SK-N-MC (cell line): ENCODE results near the gene EVC2.
A peak's percentile ranks its signal among the peaks of the same experiment; 100 is the strongest.

Source experiments
- DNase-seq: peaks from one replicate; pipeline ENCODE4 v3.0.0-alpha.2; 2011; ENCODE audit warnings: low read depth, low spot score
- H3K27ac ChIP-seq: fragments of 200-600 bp; sonication (generic); 2 replicates; pipeline ENCODE4 v1.5.1; 2016; ENCODE audit warnings: mixed run types
- H3K36me3 ChIP-seq: fragments of 200-600 bp; sonication (generic); 2 replicates; pipeline ENCODE4 v1.6.1; 2017; ENCODE audit warnings: antibody characterized with exemption, low read length, mixed read lengths; ENCODE audit not compliant: insufficient read depth
- H3K4me3 ChIP-seq: fragments of 200-600 bp; sonication (generic); 2 replicates; pipeline ENCODE4 v1.5.1; 2016
- H3K9ac ChIP-seq: fragments of 200-600 bp; sonication (generic); 2 replicates; pipeline ENCODE4 v1.8.0; 2017; ENCODE audit warnings: mixed run types, mixed read lengths; ENCODE audit not compliant: insufficient read length
- H3K9me3 ChIP-seq: fragments of 200-600 bp; sonication (generic); 2 replicates; pipeline ENCODE4 v1.6.1; 2017; ENCODE audit warnings: low read depth, mild to moderate bottlenecking, antibody characterized with exemption, low read length, moderate library complexity, mixed read lengths
- EZH2 ChIP-seq: fragments of 200-600 bp; sonication (generic); IDR thresholded peaks from one replicate; pipeline ENCODE4 v1.6.1; 2017; ENCODE audit warnings: antibody characterized with exemption
- FOXP2 ChIP-seq: optimal IDR thresholded peaks from 2 replicates; pipeline ENCODE3; 2011; ENCODE audit warnings: mild to moderate bottlenecking, moderate library complexity; ENCODE audit not compliant: insufficient read depth; ENCODE audit errors: extremely low read length, control extremely low read depth
- POLR2AphosphoS5 ChIP-seq: IDR thresholded peaks from 2 replicates; pipeline ENCODE4 v1.6.1; 2012; ENCODE audit warnings: mild to moderate bottlenecking, low read depth, low read length, borderline replicate concordance

Gene EVC2

DNA sequence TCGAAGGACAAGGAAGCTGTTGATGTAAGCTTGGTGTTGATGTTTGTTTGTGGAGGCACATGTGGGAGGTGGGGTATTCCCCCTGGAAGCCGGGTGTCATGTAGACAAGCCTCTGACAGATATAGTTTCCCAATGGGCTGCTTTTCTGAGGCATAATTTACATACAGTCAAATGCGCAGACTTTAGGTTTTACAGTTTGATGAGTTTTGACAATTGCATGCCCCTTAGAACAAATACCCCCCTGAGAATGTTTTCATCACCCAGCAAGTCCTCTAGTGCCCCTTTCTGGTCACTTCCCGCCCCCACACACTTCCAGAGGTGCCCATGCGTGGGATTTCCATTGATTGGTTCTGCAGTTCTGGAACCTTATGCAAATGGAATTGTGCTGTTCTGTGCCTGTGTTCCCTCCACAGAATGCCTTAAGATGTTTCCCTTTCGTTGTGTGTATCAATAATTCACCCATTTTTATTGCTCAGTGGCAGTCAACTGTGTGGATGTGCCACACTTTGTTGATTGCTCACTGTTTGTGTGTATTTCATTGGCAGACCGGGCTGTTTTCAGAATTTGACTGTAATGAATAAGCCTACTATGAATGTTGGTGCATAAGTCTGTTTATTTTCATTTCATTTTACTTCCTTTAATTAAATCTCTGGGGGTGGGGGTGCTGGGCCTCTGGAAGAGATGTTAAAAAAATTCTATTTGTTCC, 11.1 kb upstream of the EVC2 start:
- no peak overlapping the region for H3K4me3 ChIP-seq
- TF ChIP-seq POLR2AphosphoS5 (no peak), EZH2 (no peak), FOXP2 (no peak)
- no peak overlapping the region for H3K27ac ChIP-seq
- no peak overlapping the region for H3K9ac ChIP-seq
- no peaks in the 10 kb centered on the region for H3K9me3 ChIP-seq
- no peak for DNase-seq
- H3K36me3 ChIP-seq = no peaks in the 10 kb centered on the region; the same call in 1 of the 2 replicates

DNA sequence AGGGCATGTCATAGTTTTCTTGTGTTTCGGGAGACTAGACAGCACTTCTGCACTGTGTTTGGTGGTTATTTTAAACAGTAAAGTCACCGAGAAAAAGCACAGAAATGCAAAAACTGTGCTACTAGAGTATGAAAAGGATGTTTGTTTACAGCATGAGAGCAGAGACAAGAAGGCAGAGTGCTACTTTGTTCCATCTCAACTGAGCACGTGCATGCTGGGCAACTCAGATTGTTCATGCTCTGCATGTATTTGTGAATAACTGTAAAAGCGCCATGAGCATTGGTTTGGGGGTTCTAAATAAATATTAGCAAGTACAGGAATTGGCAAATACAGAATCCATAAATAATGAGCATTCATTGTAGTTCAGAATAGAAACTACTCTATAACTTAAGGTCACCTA, 10.1 kb upstream of the EVC2 start:
- no peak overlapping the region for H3K9ac ChIP-seq
- H3K27ac ChIP-seq = no peak overlapping the region
- TF ChIP-seq EZH2 = no peak
- TF ChIP-seq FOXP2 = no peak
- TF ChIP-seq POLR2AphosphoS5 = no peak
- no peaks in the 10 kb centered on the region; the same call in 1 of the 2 replicates for H3K36me3 ChIP-seq
- H3K4me3 ChIP-seq = no peak overlapping the region
- no peak for DNase-seq
- no peaks in the 10 kb centered on the region for H3K9me3 ChIP-seq

DNA sequence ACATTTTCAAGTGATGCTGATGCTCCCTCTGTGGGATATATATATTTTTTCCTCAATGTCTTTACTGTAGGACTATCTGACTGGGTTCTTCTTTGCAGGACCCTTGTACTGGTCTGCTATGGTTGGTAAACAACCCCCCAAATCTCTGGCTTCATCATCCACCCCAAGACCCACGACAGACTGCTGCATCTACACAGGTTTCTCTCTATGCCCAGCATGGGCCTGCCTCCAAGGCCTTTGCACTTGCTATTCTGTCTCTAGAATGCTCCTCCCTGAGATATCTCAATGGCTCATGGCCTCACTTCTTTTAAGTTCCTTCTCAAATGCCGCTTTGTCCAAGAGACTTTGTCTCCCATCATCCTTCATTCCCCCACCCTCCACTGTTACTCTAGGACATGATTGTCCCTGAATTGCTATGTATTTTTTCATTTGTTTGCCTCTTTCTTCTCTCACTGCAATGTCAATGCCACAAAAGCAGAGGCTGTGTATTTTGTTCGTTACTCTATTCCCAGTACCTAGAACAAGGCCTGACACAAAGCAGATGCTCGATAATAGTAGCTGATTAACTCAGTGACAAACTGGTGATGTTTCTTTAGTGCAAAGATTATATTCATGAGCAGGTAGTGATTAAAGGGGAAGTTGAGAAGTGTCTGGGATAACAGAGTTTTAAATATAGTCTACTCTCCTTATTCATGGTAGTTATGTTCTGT, 9.2 kb upstream of the EVC2 start:
- H3K4me3 ChIP-seq = no peak overlapping the region
- H3K36me3 ChIP-seq = no peaks in the 10 kb centered on the region; the same call in 1 of the 2 replicates
- H3K9ac ChIP-seq = no peak overlapping the region
- H3K27ac ChIP-seq = no peak overlapping the region
- TF ChIP-seq FOXP2 = no peak
- no peak for DNase-seq
- no peaks in the 10 kb centered on the region for H3K9me3 ChIP-seq

DNA sequence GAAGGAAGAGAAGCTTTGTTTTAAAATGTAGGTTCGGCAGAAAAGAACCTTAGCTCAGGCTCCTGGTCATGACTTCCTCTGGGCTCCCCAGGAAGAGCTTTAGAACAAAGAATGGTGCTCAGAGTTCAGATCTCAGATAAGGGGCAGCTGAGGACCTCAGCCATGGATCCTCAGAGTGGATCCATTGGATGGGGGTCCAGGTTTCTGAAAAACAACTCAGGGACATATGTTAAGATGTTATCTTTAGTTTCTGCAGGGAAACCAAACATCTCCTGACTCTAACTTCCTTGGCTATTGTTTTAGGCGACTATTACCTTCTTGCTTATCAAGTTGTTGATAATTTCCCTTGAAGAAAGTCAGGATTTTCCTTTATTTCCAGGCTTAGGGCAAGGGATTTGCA, 8.0 kb upstream of the EVC2 start:
- H3K9me3 ChIP-seq = no peaks in the 10 kb centered on the region
- no peak for DNase-seq
- TF ChIP-seq FOXP2 (no peak), EZH2 (no peak), POLR2AphosphoS5 (no peak)
- no peak overlapping the region for H3K9ac ChIP-seq
- no peak overlapping the region for H3K4me3 ChIP-seq
- no peak overlapping the region for H3K27ac ChIP-seq
- no peaks in the 10 kb centered on the region; the same call in 1 of the 2 replicates for H3K36me3 ChIP-seq

DNA sequence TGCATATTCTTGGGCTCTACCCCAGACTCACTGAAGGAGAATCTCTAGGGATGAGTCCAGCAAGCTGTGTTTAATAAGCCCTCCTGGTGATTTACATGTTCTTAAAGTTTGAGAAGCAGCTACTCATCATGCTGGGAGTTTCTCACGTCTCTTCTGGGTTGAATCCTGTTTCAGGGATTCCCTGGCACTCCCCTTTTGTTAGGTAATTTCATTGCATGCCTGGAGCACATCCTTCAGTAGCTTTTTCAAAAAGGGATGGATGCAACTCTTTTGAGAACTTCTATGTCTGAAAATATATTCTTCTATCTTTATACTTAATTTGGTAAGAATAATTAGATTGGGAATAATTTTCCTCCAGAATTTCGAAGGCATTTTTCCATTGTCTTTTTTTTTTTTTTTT, 7.0 kb upstream of the EVC2 start:
- Histone ChIP-seq H3K4me3 (no peak overlapping the region), H3K9me3 (no peaks in the 10 kb centered on the region), H3K9ac (no peak overlapping the region), H3K27ac (no peak overlapping the region), H3K36me3 (no peaks in the 10 kb centered on the region; the same call in 1 of the 2 replicates)
- TF ChIP-seq FOXP2 (no peak), POLR2AphosphoS5 (no peak), EZH2 (no peak)
- no peak for DNase-seq

DNA sequence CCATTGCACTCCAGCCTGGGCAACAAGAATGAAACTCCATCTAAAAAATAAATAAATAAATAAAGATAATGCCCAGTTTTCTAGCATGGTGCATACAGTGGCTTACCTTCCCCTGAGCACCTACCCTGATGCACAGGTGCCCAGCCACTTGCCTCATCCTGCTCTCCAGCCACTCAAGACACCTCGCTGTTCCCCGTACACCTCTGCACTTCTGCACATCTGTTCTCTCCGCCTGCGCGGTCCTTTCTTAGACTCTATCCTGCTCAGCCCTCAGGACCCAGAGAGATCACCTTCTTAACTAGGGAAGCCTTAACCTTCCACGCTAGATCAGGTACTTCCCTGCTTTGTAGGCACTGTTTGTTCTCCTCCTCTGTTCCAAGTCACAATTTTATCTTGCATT, 5.5 kb upstream of the EVC2 start:
- DNase-seq = no peak
- Histone ChIP-seq H3K9me3 (no peaks in the 10 kb centered on the region), H3K4me3 (no peak overlapping the region)

DNA sequence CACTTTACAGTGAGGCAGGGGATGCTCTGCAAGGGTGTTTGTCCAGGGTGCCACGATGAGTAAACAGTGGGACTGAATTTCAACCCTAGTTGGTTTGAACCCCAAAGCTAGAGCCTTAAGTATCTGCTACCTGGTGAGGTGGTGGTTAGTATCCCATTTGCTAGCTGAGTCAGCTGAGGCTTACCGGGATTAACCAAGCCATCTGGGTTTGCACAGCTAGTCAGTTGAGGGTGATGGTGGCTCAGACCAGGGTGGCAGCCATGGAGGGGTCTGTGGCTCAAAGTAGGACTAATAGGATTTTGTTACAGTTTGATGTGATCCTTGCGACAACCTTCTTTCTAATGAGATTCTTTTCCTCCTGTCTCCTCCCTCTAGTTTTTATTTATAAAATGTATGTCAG, 4.6 kb upstream of the EVC2 start:
- H3K27ac ChIP-seq = no peak overlapping the region
- H3K36me3 ChIP-seq = no peaks in the 10 kb centered on the region
- TF ChIP-seq EZH2 (no peak), POLR2AphosphoS5 (no peak), FOXP2 (no peak)
- DNase-seq = no peak
- no peak overlapping the region for H3K4me3 ChIP-seq
- no peaks in the 10 kb centered on the region for H3K9me3 ChIP-seq
- no peak overlapping the region for H3K9ac ChIP-seq

More for the DNA sequence above, 5.5 kb upstream of the EVC2 start:
- TF ChIP-seq POLR2AphosphoS5 (no peak), FOXP2 (no peak), EZH2 (no peak)
- no peak overlapping the region for H3K27ac ChIP-seq
- no peak overlapping the region for H3K9ac ChIP-seq
- no peaks in the 10 kb centered on the region for H3K36me3 ChIP-seq

DNA sequence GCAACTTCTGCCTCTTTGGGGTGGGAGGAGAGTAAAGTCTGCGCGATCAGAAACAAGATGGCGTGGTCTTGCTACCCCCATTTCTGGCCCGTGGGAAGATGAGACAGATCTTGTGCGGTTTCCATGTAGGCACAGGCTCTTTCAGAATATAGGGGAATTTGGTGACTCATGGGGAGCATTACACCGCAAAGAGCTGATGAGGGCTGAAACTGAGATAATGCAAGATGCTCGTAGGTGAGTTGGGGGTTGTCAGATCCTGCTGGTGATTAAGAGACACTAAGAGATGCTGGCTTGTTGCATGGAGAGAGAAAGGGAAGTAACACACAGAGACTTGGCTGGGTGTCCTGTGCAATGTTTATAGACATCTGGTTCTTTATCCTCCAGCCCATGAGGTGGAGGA, 4.2 kb upstream of the EVC2 start:
- Histone ChIP-seq H3K9ac (no peak overlapping the region), H3K4me3 (no peak overlapping the region), H3K9me3 (no peaks in the 10 kb centered on the region), H3K36me3 (no peaks in the 10 kb centered on the region), H3K27ac (no peak overlapping the region)
- TF ChIP-seq FOXP2 (no peak), POLR2AphosphoS5 (no peak), EZH2 (no peak)
- DNase-seq = no peak

DNA sequence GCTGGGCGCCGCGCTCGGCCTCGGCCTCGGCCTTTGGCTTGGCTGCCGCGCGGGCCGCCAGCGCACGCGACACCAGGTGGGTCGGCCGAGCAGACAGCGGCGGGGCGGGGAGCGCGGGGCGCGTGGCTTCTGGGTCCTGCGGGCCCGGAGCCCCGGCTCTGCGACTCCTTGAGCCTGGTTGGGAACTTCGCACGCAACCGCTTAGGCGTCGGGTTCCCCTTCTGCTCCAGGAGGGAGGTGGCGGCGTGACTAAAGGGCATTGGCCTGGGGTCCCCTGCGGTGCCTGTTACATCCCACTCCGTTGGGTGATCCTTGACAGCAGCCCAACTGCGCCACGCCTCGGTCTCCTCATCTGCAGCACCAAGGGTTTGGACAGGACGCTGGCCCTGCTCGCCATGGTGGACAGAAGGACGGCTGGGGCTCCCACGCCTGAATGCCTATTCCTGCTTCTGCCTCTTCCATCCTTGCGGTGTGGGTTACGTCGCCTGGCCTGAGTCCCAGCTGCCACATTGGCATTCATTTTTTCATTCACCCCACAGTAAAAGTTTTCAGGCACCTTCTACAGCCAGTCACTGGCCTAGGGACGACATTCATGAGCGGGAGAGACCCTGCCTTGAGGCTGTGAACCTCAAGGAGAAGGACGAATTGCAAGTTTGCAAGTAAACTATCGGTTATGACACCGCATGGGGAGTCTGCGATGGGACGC, 3.3 kb upstream of the EVC2 start:
- no peaks in the 10 kb centered on the region for H3K9me3 ChIP-seq
- no peak for DNase-seq
- TF ChIP-seq EZH2 (no peak), POLR2AphosphoS5 (no peak), FOXP2 (no peak)
- peak overlapping the region; percentile 77 for H3K4me3 ChIP-seq
- H3K36me3 ChIP-seq = no peaks in the 10 kb centered on the region
- H3K27ac ChIP-seq = no peak overlapping the region
- peak overlapping the region; percentile 68 for H3K9ac ChIP-seq
